SKM-1 treated with dmso at 0.1 percent for 144 hours (cell line): Measurements from ENCODE around the gene ENSA.
A peak's percentile ranks its signal among the peaks of the same experiment; 100 is the strongest.
"Not testable (repeated sequence)": the region's sequence is repeated elsewhere in the genome, so short reads cannot be mapped to it uniquely, and the experiment has no call there.

Source experiments
- DNase-seq: peaks from one replicate; lab custom pipeline; 2025; ENCODE audit not compliant: unreplicated experiment; lab: John Stamatoyannopoulos, UW

The ENSA gene

GRCh38 chr1:150581962-150582361, 47.5 kb downstream of the ENSA start:
- DNase-seq: not testable (repeated sequence)

GRCh38 chr1:150581437-150581836, 48.0 kb downstream of the ENSA start:
- DNase-seq: not testable (repeated sequence)

- DNase-seq: not testable (repeated sequence)
These were observed 48.4 kb downstream of the ENSA start for GRCh38 chr1:150580966-150581365.

- peak; percentile 71 for DNase-seq
These were observed 49.3 kb downstream of the ENSA start for GRCh38 chr1:150579945-150580642.

GRCh38 chr1:150579110-150579944, 50.1 kb downstream of the ENSA start, which contains the start of gene MCL1:
MCL1 (minus strand) TSS chr1:150579610; CDS start chr1:150579530, 80 bp downstream.
- peak; percentile 98 for DNase-seq

- no peak for DNase-seq
These were observed 50.9 kb downstream of the ENSA start for GRCh38 chr1:150578272-150579109.

GRCh38 chr1:150577557-150578271, 51.7 kb downstream of the ENSA start:
- DNase-seq: no peak

GRCh38 chr1:150576794-150577556, 52.4 kb downstream of the ENSA start:
- DNase-seq: no peak

- no peak for DNase-seq
These were observed 53.1 kb downstream of the ENSA start for GRCh38 chr1:150576367-150576711.

- DNase-seq: no peak
These were observed 53.7 kb downstream of the ENSA start for GRCh38 chr1:150575518-150576366.

GRCh38 chr1:150575072-150575489, 54.3 kb downstream of the ENSA start:
- no peak for DNase-seq

GRCh38 chr1:150574260-150575071, 54.9 kb downstream of the ENSA start:
- DNase-seq: no peak

GRCh38 chr1:150573648-150574071, 55.8 kb downstream of the ENSA start:
- not testable (repeated sequence) for DNase-seq

- no peak for DNase-seq
These were observed 56.3 kb downstream of the ENSA start for GRCh38 chr1:150572918-150573647.
